Progenitor cell of endocrine pancreas (in vitro differentiated cells): Measurements from ENCODE around the gene PAFAH1B2. TPM values are rescaled to one million over a fixed set of nuclear protein-coding genes. Genes with fewer than 3 reads are reported as not detected.
"Not testable (repeated sequence)": the region's sequence is repeated elsewhere in the genome, so short reads cannot be mapped to it uniquely, and the experiment has no call there.

ENCODE experiments used
- DNase-seq: peaks from one replicate; pipeline ENCODE4 v3.0.0; 2021; ENCODE audit warnings: low spot score; ENCODE audit not compliant: unreplicated experiment
- H3K27ac Mint-ChIP-seq: 2 replicates; pipeline ENCODE4 v1.8.0; 2021; ENCODE audit warnings: mild to moderate bottlenecking, moderate library complexity, mixed read lengths
- H3K27me3 Mint-ChIP-seq: 2 replicates; pipeline ENCODE4 v1.8.0; 2021; ENCODE audit warnings: mixed read lengths
- H3K36me3 Mint-ChIP-seq: 2 replicates; pipeline ENCODE4 v1.8.0; 2022; ENCODE audit warnings: mixed read lengths; ENCODE audit not compliant: insufficient read depth
- H3K4me1 Mint-ChIP-seq: 2 replicates; pipeline ENCODE4 v1.8.0; 2021; ENCODE audit warnings: low read depth, mixed read lengths
- H3K4me3 Mint-ChIP-seq: 2 replicates; pipeline ENCODE4 v1.8.0; 2021; ENCODE audit warnings: low read depth, mild to moderate bottlenecking, moderate library complexity, mixed read lengths
- H3K9me3 Mint-ChIP-seq: 2 replicates; pipeline ENCODE4 v1.8.0; 2021; ENCODE audit warnings: low read depth, mixed read lengths
- CTCF ChIP-seq: fragments of 200-600 bp; sonication (generic); IDR thresholded peaks from one replicate; pipeline ENCODE4 v1.5.0; 2021; ENCODE audit warnings: antibody characterized with exemption, mild to moderate bottlenecking; ENCODE audit not compliant: unreplicated experiment
- total RNA-seq: library from RNA; stranded (reverse); gene quantifications from 2 replicates; pipeline ENCODE4 v1.2.1, GENCODE V29; 2021

Gene PAFAH1B2
- total RNA-seq, 1 donor from 2014 or later: 121 TPM

GRCh38 chr11:117122556-117122955, 21.5 kb upstream of the PAFAH1B2 start:
- Mint-ChIP-seq H3K4me1 (no peaks in the 10 kb centered on the region), H3K9me3 (no peaks in the 10 kb centered on the region), H3K4me3 (no peak overlapping the region), H3K27ac (no peak overlapping the region), H3K27me3 (peaks cover 15% of the 10 kb centered on the region), H3K36me3 (no peaks in the 10 kb centered on the region)
- TF ChIP-seq CTCF: no peak
- DNase-seq: no peak

- Mint-ChIP-seq H3K27ac (no peak overlapping the region), H3K9me3 (no peaks in the 10 kb centered on the region), H3K36me3 (no peaks in the 10 kb centered on the region), H3K4me3 (no peak overlapping the region), H3K27me3 (peaks cover 15% of the 10 kb centered on the region), H3K4me1 (no peaks in the 10 kb centered on the region)
- no peak for DNase-seq
- TF ChIP-seq CTCF: no peak
Observed at GRCh38 chr11:117126223-117126965, 17.7 kb upstream of the PAFAH1B2 start.

- Mint-ChIP-seq H3K36me3 (no peaks in the 10 kb centered on the region), H3K4me3 (no peak overlapping the region), H3K27ac (no peak overlapping the region), H3K4me1 (no peaks in the 10 kb centered on the region), H3K9me3 (no peaks in the 10 kb centered on the region), H3K27me3 (peaks cover 15% of the 10 kb centered on the region)
- TF ChIP-seq CTCF: no peak
- no peak for DNase-seq
Observed at GRCh38 chr11:117127171-117127901, 16.8 kb upstream of the PAFAH1B2 start.

- Mint-ChIP-seq H3K4me1 (no peaks in the 10 kb centered on the region), H3K27ac (no peak overlapping the region), H3K27me3 (peaks cover 13% of the 10 kb centered on the region), H3K36me3 (no peaks in the 10 kb centered on the region), H3K9me3 (no peaks in the 10 kb centered on the region), H3K4me3 (no peak overlapping the region)
- no peak for TF ChIP-seq CTCF
- DNase-seq: no peak
Observed at GRCh38 chr11:117128289-117128688, 15.8 kb upstream of the PAFAH1B2 start.

GRCh38 chr11:117130396-117130795, 13.7 kb upstream of the PAFAH1B2 start:
- not testable (repeated sequence) for H3K27me3 Mint-ChIP-seq, H3K27ac Mint-ChIP-seq, DNase-seq, H3K4me3 Mint-ChIP-seq, H3K9me3 Mint-ChIP-seq, H3K4me1 Mint-ChIP-seq, H3K36me3 Mint-ChIP-seq
